Thyroid gland (tissue), 4 donors: ENCODE results near the gene RND2. TPM values are rescaled to one million over a fixed set of nuclear protein-coding genes. Genes with fewer than 3 reads are reported as not detected.

Experiments
- DNase-seq, 2 donors: peaks; one replicate each; pipeline ENCODE4 v3.0.0-alpha.2; 2019
- H3K27ac ChIP-seq, 3 donors: fragments of 200-600 bp; sonication (generic); 1 replicate in 2 of 3; 2 replicates in 1 of 3; pipeline ENCODE4 v1.5.1; 2016 to 2019; ENCODE audit warnings: mild to moderate bottlenecking in 1 of 3, moderate library complexity in 1 of 3
- H3K27me3 ChIP-seq: fragments of 200-600 bp; sonication (generic); one replicate; pipeline ENCODE4 v1.5.1; 2019
- H3K36me3 ChIP-seq, 2 donors: fragments of 200-600 bp; sonication (generic); one replicate each; pipeline ENCODE4 v1.5.1; 2016 to 2019
- H3K4me1 ChIP-seq, 2 donors: fragments of 200-600 bp; sonication (generic); one replicate each; pipeline ENCODE4 v1.5.1; 2017 to 2019
- H3K4me3 ChIP-seq, 3 donors: fragments of 200-600 bp; sonication (generic); replicated peaks in 1 of 3; 1 replicate in 2 of 3; 2 replicates in 1 of 3; pipeline ENCODE4 v1.5.1; 2016; ENCODE audit warnings: mild to moderate bottlenecking in 1 of 3
- H3K9me3 ChIP-seq: fragments of 200-600 bp; sonication (generic); one replicate; pipeline ENCODE4 v1.5.1; 2017
- POLR2A ChIP-seq, 2 donors: fragments of 450-650 bp; IDR thresholded peaks; one replicate each; pipeline ENCODE4 v1.6.1; 2017; ENCODE audit warnings: antibody characterized with exemption in 2 of 2, mild to moderate bottlenecking in 2 of 2, moderate library complexity in 1 of 2
- WGBS, 2 donors: methylation state at CpG; one replicate each; pipeline ENCODE4 v1.1.5; 2017; 5-methylcytosine and 5-hydroxymethylcytosine counted together
- intact Hi-C: fragments of 100-400 bp; cut with DNase I; formaldehyde crosslinking; loops from one replicate; pipeline ENCODE4 v1.15.1; 2023
- total RNA-seq, 4 donors: library from RNA; depleted of rRNA; stranded (reverse); fragments of >200 nt; gene quantifications; one replicate each; pipeline ENCODE4 v1.2.3, GENCODE V29; 2016
- TF ChIP-seq, protein P1 (sequence below), 6 experiments: fragments of 200-600 bp in 3 of 6; fragments of 450-650 bp in 3 of 6; sonication (generic) in 3 of 6; IDR thresholded peaks; one replicate each; pipeline ENCODE4 v1.5.1; 2016 to 2019; ENCODE audit warnings: antibody characterized with exemption in 6 of 6, mild to moderate bottlenecking in 2 of 6, inconsistent platforms in 1 of 6, moderate library complexity in 1 of 6

Gene RND2
- total RNA-seq, 4 donors from 2014 or later: 5.2 to 14.8 (median 10.3) TPM

DNA sequence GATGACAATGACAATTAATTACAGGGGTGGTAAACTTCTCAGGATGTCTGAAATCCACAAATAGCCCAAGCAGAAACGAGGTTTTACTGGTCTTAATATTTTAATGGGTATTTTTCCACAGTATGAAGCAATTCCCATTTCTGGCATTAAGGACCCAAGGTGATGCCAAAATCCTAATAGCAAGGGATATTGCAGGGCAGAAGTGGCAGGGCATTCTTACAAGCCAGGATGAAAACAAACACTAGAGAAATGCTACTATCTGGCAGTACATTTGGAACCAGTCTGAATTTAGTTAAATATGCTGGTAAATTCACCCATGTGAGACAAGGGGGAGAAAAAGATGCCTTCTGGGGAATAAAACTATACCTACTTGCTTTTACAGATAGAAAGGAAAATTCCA, 45.2 kb downstream of the RND2 start:
- Histone ChIP-seq H3K36me3 (no peaks in the 10 kb centered on the region), H3K9me3 (no peaks in the 10 kb centered on the region), H3K27ac (no peak overlapping the region), H3K4me3 (no peak overlapping the region), H3K4me1 (peaks cover 2 to 19% of the 10 kb centered on the region in 2 donors), H3K27me3 (no peaks in the 10 kb centered on the region)
- intact Hi-C loops: no loop called here
- no peak for DNase-seq
- no peak for TF ChIP-seq POLR2A (IDR thresholded peaks at IDR 0.05)
- WGBS, 2 donors: 68 to 83% methylated on average over 1 of the region's 1 CpG

GRCh38 chr17:43070872-43071271, 45.8 kb downstream of the RND2 start:
- Histone ChIP-seq H3K27ac (no peak overlapping the region), H3K9me3 (no peaks in the 10 kb centered on the region), H3K4me1 (peaks cover 2 to 19% of the 10 kb centered on the region in 2 donors), H3K27me3 (no peaks in the 10 kb centered on the region), H3K36me3 (no peaks in the 10 kb centered on the region), H3K4me3 (no peak overlapping the region)
- no peak for TF ChIP-seq POLR2A (IDR thresholded peaks at IDR 0.05)
- TF ChIP-seq, protein P1, sequence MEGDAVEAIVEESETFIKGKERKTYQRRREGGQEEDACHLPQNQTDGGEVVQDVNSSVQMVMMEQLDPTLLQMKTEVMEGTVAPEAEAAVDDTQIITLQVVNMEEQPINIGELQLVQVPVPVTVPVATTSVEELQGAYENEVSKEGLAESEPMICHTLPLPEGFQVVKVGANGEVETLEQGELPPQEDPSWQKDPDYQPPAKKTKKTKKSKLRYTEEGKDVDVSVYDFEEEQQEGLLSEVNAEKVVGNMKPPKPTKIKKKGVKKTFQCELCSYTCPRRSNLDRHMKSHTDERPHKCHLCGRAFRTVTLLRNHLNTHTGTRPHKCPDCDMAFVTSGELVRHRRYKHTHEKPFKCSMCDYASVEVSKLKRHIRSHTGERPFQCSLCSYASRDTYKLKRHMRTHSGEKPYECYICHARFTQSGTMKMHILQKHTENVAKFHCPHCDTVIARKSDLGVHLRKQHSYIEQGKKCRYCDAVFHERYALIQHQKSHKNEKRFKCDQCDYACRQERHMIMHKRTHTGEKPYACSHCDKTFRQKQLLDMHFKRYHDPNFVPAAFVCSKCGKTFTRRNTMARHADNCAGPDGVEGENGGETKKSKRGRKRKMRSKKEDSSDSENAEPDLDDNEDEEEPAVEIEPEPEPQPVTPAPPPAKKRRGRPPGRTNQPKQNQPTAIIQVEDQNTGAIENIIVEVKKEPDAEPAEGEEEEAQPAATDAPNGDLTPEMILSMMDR (IDR thresholded peaks at IDR 0.05): no peak
- intact Hi-C loops: no loop called here
- DNase-seq: no peak
- 84 to 85% methylated on average over 1 of the region's 1 CpG for WGBS, 2 donors

- no peaks in the 10 kb centered on the region for H3K9me3 ChIP-seq
- no peak overlapping the region for H3K4me3 ChIP-seq
- DNase-seq: no peak
- WGBS, 2 donors: 97 to 98% methylated on average over 4 of the region's 4 CpGs
- no peaks in the 10 kb centered on the region for H3K36me3 ChIP-seq
- peaks cover 0 to 6% of the 10 kb centered on the region in 2 donors for H3K4me1 ChIP-seq
- no peaks in the 10 kb centered on the region for H3K27me3 ChIP-seq
- TF ChIP-seq POLR2A (IDR thresholded peaks at IDR 0.05): no peak
- TF ChIP-seq, protein P1 (IDR thresholded peaks at IDR 0.05): no peak
- intact Hi-C loops: no loop called here
- no peak overlapping the region for H3K27ac ChIP-seq
Measured at GRCh38 chr17:43074869-43075268, 49.8 kb downstream of the RND2 start.

- WGBS, 2 donors: 93 to 97% methylated on average over 1 of the region's 1 CpG
- no peak for DNase-seq
- intact Hi-C loops: no loop called here
- TF ChIP-seq, protein P1 (IDR thresholded peaks at IDR 0.05): no peak
- TF ChIP-seq POLR2A (IDR thresholded peaks at IDR 0.05): no peak
- no peaks in the 10 kb centered on the region for H3K36me3 ChIP-seq
- H3K4me1 ChIP-seq: peaks cover 8 to 15% of the 10 kb centered on the region in 2 donors
- no peaks in the 10 kb centered on the region for H3K9me3 ChIP-seq
- H3K27me3 ChIP-seq: no peaks in the 10 kb centered on the region
- no peak overlapping the region for H3K27ac ChIP-seq
- no peak overlapping the region for H3K4me3 ChIP-seq
Measured at GRCh38 chr17:43079641-43080302, 54.7 kb downstream of the RND2 start.

Other genes with a start within 250 kb of the RND2 start
- gene WNK4, start 244.6 kb upstream of the RND2 start, total RNA-seq: under 1 TPM in 2 of 4 donors, not detected in 2; 0.13 to 0.45 TPM
- gene COA3, start 226.5 kb upstream of the RND2 start, total RNA-seq: 10 to 100 TPM; 46.4 to 94.4 (median 80.3) TPM
- gene CNTD1, start 226.4 kb upstream of the RND2 start, total RNA-seq: under 1 TPM in 1 of 4 donors, not detected in 3; 0.27 TPM
- 100 to 1,000 TPM; 107 to 213 (median 120) TPM for gene BECN1, start 200.9 kb upstream of the RND2 start, total RNA-seq
- gene PSME3, start 191.8 kb upstream of the RND2 start, total RNA-seq: 100 to 1,000 TPM in 1 of 4 donors, 10 to 100 TPM in 3; 78.3 to 119 (median 85.4) TPM
- gene AOC2, start 180.7 kb upstream of the RND2 start, total RNA-seq: 1 to 10 TPM in 3 of 4 donors, under 1 TPM in 1; 0.93 to 1.7 (median 1.3) TPM
- 10 to 100 TPM in 1 of 4 donors, 1 to 10 TPM in 3; 4.2 to 11.6 (median 5.8) TPM for gene AOC3, start 174.0 kb upstream of the RND2 start, total RNA-seq
- not detected for gene G6PC1, start 124.4 kb upstream of the RND2 start, total RNA-seq
- 10 to 100 TPM; 25.6 to 37.9 (median 32.5) TPM for gene AARSD1, start 60.8 kb upstream of the RND2 start, total RNA-seq
- gene PTGES3L, start 45.2 kb upstream of the RND2 start, total RNA-seq: under 1 TPM in 3 of 4 donors, not detected in 1; 0.11 to 0.75 (median 0.54) TPM
- 10 to 100 TPM; 25.8 to 31.9 (median 28.4) TPM for gene RUNDC1, start 44.7 kb upstream of the RND2 start, total RNA-seq
- gene RPL27, start 26.8 kb upstream of the RND2 start, total RNA-seq: 1,000 to 10,000 TPM in 2 of 4 donors, 100 to 1,000 TPM in 2; 425 to 1,406 (median 814) TPM
- 10 to 100 TPM; 23.9 to 43.9 (median 35.8) TPM for gene IFI35, start 18.4 kb upstream of the RND2 start, total RNA-seq
- gene VAT1, start 2.8 kb upstream of the RND2 start, total RNA-seq: 100 to 1,000 TPM; 118 to 153 (median 131) TPM
- gene BRCA1, start 100.1 kb downstream of the RND2 start, total RNA-seq: 10 to 100 TPM; 14.4 to 31.9 (median 25.4) TPM
- gene NBR1, start 146.0 kb downstream of the RND2 start, total RNA-seq: 100 to 1,000 TPM; 117 to 166 (median 134) TPM
- gene TMEM106A, start 186.6 kb downstream of the RND2 start, total RNA-seq: 10 to 100 TPM in 3 of 4 donors, 1 to 10 TPM in 1; 9.0 to 14.4 (median 12.5) TPM
- not detected for gene CCDC200, start 203.4 kb downstream of the RND2 start, total RNA-seq
- not detected for gene RNU2-1, start 208.7 kb downstream of the RND2 start, total RNA-seq